Measurements from ENCODE around the gene SKI. TPM values are rescaled to one million over a fixed set of nuclear protein-coding genes. Genes with fewer than 3 reads are reported as not detected.

SKI gene
- polyA plus RNA-seq, 4 donors = 45.4 to 62.9 (median 58.6) TPM

- DNase-seq (ENCODE audit: low read depth in 4 of 4, low spot score in 2 of 4) = no peak
These were observed 117.4 kb downstream of the SKI start for GRCh38 chr1:2345297-2346075.

DNA sequence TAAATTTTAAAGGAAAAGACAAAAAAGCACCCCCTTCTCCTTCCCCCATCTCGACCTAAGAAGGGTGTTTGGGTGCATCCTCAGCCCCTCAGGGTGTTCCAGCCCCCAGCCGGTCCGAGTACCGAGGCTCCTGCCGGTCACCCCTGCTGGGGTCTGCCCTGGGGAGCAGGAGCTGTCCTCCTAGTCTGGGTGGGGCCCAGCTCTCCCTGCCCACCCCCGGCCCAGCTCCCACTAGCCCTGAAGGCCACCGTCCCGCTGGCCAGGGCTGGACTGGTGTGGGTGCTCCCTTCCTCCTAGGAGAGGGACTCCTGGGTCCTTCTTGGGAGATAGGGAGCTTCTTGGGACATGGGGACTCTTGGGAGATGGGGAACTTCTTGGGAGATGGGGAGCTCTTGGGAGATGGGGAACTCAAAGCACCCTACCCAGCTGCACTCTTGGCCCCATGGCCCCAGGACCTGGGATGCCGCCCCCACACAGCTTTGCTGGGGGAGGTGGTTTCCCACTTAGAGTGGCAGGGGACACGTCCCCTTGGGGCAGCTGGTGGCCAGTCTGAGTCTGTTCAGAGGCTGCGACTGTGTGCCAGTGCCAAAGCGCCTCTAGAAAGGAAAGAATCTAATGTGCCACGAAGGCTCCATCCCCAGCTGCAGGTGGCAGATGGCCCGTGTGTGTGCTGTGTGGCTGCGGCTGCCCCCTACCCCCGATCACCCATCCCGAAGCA lies 118.7 kb downstream of the SKI start:
- DNase-seq (ENCODE audit: low read depth in 4 of 4, low spot score in 2 of 4) = no peak

DNA sequence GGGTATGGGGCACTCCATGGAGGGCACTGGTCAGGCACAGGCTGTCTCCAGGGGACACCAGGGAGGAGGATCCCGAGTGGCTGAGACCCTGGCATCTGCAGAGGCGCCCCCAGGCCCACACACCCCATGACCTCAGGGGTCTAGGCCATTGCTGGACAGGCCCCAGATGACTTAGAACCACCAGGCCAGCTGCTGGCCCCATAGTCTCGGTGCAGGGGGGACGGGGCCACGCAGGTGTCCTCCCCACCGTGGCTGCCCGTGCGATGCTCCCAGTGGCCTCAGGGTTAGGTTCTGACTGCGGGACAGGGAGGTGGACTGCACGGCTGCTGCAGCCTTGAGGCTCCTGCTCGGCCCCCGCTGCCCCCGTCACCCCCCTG lies 119.3 kb downstream of the SKI start:
- DNase-seq (ENCODE audit: low read depth in 4 of 4, low spot score in 2 of 4) = no peak

- no peak for DNase-seq (ENCODE audit: low read depth in 4 of 4, low spot score in 2 of 4)
These were observed 119.8 kb downstream of the SKI start for GRCh38 chr1:2347896-2348295.

DNA sequence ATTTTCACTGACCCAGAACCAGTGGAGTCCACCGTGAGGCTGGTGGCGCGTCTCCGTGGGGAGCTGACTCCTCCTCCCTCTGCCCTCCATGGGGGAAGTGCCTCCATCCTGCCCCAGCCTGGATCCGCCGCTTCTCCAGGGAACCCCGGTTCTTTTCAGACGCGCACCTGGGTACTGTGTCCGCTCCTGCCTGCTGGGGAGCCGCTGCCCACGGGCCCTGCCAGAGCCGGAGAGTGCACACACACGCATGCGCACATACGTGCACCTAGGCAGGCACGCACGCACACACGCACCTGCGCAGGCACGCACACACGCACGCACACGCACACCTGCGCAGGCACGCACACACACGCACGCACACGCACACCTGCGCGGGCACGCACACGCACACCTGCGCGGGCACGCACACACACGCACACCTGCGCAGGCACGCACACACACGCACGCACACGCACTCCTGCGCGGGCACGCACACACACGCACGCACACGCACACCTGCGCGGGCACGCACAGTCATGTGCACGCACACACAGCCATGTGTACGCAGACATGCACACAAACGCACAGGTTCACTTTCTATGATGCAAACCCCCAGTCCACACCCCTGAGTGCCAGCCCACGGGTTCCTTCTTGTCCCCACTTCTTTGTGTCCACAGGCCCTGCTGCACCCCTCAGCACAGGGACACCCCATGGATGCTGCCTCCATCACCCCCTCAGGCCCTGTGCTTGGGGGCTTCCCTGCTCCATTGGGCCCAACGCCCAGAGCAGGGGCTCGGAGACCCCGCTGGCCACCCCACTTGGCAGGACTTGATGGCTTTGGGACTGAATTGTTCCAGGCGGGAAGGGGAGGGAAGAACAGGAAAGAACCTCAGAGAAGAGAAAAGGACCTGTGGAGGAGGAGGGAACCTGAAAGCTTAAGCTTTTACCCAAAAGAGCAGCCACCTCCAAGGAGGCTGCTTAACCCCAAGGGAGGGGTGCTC lies 120.5 kb downstream of the SKI start:
- DNase-seq (ENCODE audit: low read depth in 4 of 4, low spot score in 2 of 4) = no peak

DNA sequence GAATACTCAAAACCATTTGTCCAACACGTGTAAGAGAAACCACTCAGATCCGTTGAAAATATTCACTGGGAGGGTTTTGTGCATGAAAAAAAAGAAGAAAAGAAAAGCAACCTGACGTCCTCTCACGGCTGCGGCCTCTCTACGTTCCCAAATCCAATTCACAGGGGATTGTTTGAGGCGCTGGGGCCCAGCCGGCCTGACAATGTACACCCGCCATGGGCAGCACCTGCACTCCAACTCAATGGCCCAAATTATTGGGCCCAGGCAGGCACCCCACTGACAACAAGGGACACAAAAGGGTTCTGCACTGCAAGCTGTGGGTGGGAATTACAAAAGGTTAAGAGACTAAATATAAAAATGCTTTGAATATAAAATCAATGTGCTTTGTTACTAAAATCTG lies 121.7 kb downstream of the SKI start:
- no peak for DNase-seq (ENCODE audit: low read depth in 4 of 4, low spot score in 2 of 4)

- DNase-seq (ENCODE audit: low read depth in 4 of 4, low spot score in 2 of 4) = no peak
These were observed 122.4 kb downstream of the SKI start for GRCh38 chr1:2350501-2350900.

DNA sequence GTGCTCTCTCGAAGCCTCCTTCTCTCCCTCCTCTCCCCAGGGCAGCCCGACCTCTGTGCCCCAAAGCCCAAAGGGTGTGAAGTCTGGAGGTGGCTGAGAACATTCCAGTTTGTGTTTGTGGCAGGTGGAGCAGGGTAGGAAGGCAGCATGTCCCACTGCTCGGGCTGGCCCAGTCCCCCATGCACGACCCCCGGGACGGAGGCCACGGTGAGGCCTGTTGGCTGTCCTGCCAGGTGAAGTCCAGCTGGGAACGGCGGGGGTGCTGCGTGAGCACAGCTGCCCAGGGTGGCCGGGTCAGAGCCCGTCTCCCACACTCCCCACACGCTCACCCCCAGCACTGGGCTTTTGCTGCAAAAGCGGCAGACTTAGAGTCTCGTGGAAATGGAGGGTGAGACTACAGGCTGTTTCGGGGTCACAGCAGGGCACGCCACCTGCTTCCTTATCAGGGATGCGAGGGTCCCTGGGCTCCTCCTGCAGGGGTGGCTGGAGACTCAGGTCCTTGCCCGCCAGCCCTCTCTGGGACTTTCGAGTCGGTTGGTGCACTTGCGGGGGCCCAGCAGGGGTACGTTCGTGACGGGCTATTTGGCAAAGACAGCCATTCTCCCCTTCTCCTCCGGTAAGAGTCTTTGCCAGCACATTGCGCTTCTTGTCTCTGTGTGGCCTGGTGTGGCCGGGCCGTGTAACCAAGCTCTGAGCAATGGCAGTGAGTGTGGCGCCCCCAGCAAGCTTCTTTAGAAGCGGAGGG lies 123.0 kb downstream of the SKI start:
- no peak for DNase-seq (ENCODE audit: low read depth in 4 of 4, low spot score in 2 of 4)

DNA sequence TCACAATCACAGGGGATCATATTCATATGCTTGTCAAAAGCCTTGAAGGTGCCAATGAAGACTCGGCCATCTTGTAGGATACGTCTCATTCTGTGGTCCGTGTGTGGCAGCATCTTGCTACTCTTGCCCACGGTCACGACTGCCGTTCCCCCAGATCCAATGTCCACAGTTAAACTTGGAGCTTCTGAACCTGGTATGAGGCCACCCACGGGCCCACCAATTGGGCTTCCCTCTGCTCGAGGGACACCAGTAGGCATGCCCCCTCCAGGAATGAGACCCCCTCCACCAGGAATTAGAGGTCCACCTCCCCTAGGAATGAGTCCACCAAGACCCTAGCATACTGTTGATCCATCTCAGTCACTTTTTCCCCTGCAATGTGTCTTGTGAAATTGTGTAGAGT lies 123.6 kb downstream of the SKI start:
- no peak for DNase-seq (ENCODE audit: low read depth in 4 of 4, low spot score in 2 of 4)

- no peak for DNase-seq (ENCODE audit: low read depth in 4 of 4, low spot score in 2 of 4)
These were observed 124.3 kb downstream of the SKI start for GRCh38 chr1:2352341-2352896.

DNA sequence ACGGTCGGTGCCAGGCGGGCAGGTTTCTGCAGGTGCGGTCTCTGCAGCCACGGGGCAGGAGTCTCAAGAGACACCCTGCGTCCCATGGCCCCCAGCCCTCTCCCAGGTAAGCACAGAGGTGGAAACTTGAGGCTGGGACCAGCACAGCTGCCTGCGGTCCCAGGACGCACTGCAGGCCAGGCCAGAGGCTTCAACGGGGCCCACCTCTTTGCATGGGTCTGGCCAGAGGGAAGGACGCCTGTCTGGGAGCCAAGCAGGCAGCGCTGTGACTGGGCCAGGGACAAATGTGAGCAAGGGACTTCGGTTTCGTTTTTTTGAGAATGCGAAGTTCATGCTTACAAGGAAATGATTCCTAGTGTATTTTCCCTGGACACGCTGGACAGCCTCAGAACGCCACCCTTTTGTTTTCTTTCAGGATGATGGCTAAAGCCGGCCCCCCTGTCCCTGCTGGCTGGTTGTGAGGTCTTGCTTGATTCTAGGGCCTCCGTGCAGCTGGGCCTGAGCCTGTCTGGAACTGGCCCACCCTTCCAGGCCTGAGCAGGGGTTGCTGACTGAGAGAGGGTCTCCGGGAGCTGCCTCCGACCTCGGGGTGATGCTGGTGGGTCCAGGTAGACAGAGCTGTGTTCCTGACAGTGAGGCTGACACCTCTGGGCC lies 124.9 kb downstream of the SKI start:
- DNase-seq (ENCODE audit: low read depth in 4 of 4, low spot score in 2 of 4) = no peak

- DNase-seq (ENCODE audit: low read depth in 4 of 4, low spot score in 2 of 4) = no peak
These were observed 125.7 kb downstream of the SKI start for GRCh38 chr1:2353551-2354438.

DNA sequence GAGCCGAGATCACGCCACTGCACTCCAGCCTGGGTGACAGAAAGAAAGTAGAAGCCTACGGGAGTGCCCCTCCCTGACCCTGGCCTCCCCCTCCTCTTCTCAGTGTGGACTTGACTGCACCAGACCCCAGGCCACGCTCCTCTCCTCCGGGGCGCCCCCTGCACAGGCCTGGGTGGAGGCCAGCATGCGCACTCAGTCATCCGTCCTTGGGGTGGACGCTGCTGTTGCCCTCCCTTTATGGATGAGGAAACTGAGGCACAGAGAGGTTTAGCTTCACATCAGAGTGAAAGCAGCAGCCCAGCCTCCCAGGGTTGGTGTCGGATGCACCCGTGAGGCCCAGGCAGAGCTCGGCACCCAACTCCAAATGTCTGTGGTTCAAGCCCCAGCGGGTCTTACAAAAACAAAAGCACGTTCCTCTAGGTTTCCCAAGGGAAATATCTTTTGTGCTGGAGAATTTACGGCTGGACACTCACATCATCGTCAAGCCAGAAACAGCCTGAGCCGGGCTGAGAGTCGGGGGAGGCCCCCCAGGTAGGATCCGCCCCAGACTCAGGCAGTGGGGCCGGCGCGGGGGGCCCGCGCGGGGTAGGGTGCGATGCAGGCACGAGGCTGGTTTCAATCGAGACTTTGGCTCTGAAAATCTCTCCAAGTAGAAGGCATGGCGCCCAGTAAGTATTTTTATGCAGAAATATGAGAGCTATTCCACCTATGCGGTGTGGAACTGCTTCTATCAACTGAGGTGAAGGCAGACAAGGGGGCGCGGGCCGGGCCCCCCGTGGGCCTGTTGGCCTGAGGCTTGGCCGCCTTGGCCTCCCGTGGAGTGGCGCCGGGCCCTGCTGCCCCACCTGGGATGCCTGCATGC lies 126.6 kb downstream of the SKI start:
- DNase-seq (ENCODE audit: low read depth in 4 of 4, low spot score in 2 of 4) = no peak

DNA sequence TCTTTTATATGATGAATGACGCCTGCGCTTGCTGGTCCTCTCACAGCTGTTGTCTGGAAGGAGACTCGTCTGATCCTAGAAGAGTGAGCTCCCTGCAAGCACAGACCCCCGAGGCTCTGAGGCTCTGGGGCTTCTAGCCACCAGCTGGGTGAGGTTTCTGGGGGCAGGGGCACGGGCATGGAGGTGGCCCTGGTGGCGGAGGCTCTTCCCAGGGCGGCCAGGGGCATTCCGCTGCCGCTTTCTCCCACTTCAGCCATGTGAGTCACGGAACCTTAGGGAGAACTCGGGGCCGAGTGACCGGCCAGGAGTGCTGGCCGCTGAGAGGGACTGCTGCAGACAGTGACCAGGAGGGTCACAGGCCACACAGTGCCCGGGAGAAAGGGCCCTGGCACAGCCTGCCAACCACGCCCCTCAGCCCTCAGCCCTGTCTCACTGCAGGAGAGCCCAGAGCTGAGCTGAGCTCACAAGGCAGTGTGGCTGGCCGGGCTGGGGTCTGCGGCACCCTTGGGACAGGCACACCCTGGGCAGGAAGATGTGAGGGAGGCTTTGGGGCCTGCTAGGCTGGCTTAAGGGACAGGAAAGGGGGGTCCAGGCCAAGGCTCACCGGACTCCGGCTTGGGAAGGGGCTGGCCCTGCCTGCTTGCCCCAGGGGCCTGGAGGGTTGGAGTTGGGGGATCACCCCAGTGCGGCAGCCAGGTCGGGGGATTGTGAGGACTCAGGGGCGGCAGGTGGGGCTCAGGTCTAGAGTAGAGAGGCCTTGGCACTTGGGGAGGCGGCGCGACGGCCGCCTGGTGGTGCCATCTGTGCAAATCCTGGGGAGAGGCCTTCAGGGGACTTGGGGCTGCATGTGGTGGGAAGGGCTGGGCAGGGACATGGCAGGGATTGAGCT lies 127.5 kb downstream of the SKI start:
- no peak for DNase-seq (ENCODE audit: low read depth in 4 of 4, low spot score in 2 of 4)

DNA sequence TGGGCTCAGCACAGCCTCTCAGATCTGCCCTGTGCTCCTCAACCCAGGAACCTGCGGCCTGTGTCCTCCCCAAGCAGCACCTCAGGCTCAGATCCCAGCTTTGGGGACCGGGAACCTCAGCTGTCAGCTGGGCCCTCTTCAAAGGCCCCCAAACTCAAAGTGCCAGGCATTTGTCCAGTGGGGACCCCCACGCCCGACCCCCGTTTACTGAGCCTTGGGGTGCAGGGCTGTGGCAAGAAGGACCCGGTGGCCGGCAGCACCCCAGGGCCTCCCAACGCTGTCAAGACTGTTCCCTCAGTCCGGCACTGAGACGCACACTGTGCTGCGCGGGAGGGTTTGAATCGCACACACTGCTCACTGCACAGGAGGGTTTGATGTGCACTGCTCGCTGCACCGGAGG lies 128.3 kb downstream of the SKI start:
- DNase-seq (ENCODE audit: low read depth in 4 of 4, low spot score in 2 of 4) = no peak

All from left renal cortex interstitium (tissue), 4 donors.